ENCODE data around the gene RASGRP4.

RASGRP4 gene

DNA sequence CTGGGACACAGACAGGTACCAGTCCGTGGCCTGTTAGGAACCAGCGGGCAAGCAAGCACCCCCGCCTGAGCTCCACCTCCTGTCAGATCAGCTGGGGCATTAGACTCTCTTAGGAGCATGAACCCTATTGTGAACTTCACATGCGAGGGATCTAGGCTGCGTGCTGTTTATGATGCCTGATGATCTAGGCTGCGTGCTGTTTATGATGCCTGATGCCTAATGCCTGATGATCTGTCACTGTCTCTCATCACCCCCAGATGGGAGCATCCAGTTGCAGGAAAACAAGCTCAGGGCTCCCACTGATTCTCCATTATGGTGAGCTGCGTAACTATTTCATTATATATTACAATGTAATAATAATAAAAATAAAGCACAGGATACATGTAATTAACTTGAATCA lies 3.6 kb downstream of the RASGRP4 start:
- CTCF ChIA-PET, result interaction anchor here (1.0 to 1.1 kb wide), 2 partner anchors 57 to 67 kb away, joined by 3 to 5 read pairs; no protein-coding TSS in a partner anchor

DNA sequence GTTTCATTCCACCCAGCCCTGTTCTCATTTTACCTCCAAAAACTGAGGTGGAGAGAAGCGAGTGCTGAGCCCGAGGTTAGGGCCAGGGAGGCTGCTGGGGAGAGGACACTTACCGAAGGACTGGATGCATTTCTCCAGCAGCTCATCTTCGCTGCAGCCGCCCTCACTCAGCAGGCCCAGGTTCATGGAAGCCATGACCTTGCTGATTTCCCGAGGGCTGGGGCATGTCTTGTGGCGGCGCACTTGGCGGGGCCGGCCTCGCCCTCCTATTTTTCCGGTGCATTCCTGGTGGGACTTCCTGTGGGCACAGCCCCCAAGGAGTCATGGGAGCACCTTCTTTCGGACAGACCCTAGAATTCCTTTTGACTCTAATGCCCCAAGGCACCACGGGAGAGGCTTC lies 4.2 kb downstream of the RASGRP4 start:
- Histone ChIP-seq H3K4me3 (ENCODE audit: low read depth, low read length) (no peak overlapping the region), H3K9me3 (ENCODE audit: control insufficient read depth, insufficient read depth, low read depth, low read length) (no peaks in the 10 kb centered on the region), H3K27ac (ENCODE audit: extremely low read depth, low read depth, low read length) (no peak overlapping the region), H3K36me3 (ENCODE audit: control insufficient read depth in 2 of 2, insufficient read depth in 1 of 2, low read length in 2 of 2) (no peaks in the 10 kb centered on the region), H3K4me1 (ENCODE audit: control insufficient read depth, insufficient read depth, low read length) (peaks cover 11% of the 10 kb centered on the region)
- TF ChIP-seq ZNF549 (tag by site-specific recombination; IDR thresholded peaks at IDR 0.05), result no peak
- TF ChIP-seq ZNF48 (tag by site-specific recombination; IDR thresholded peaks at IDR 0.05), result no peak
- TF ChIP-seq ZNF311 (tag by site-specific recombination; IDR thresholded peaks at IDR 0.05; ENCODE audit: borderline replicate concordance), result no peak
- TF ChIP-seq GLI4 (tag by site-specific recombination; IDR thresholded peaks at IDR 0.05), result no peak
- TF ChIP-seq ZNF19 (tag by site-specific recombination; IDR thresholded peaks at IDR 0.05; ENCODE audit: low read depth), result no peak
- TF ChIP-seq, protein P1, sequence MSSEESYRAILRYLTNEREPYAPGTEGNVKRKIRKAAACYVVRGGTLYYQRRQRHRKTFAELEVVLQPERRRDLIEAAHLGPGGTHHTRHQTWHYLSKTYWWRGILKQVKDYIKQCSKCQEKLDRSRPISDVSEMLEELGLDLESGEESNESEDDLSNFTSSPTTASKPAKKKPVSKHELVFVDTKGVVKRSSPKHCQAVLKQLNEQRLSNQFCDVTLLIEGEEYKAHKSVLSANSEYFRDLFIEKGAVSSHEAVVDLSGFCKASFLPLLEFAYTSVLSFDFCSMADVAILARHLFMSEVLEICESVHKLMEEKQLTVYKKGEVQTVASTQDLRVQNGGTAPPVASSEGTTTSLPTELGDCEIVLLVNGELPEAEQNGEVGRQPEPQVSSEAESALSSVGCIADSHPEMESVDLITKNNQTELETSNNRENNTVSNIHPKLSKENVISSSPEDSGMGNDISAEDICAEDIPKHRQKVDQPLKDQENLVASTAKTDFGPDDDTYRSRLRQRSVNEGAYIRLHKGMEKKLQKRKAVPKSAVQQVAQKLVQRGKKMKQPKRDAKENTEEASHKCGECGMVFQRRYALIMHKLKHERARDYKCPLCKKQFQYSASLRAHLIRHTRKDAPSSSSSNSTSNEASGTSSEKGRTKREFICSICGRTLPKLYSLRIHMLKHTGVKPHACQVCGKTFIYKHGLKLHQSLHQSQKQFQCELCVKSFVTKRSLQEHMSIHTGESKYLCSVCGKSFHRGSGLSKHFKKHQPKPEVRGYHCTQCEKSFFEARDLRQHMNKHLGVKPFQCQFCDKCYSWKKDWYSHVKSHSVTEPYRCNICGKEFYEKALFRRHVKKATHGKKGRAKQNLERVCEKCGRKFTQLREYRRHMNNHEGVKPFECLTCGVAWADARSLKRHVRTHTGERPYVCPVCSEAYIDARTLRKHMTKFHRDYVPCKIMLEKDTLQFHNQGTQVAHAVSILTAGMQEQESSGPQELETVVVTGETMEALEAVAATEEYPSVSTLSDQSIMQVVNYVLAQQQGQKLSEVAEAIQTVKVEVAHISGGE (tag by site-specific recombination; conservative IDR thresholded peaks at IDR 0.05; ENCODE audit: low read depth), result no peak
- TF ChIP-seq, protein P2, sequence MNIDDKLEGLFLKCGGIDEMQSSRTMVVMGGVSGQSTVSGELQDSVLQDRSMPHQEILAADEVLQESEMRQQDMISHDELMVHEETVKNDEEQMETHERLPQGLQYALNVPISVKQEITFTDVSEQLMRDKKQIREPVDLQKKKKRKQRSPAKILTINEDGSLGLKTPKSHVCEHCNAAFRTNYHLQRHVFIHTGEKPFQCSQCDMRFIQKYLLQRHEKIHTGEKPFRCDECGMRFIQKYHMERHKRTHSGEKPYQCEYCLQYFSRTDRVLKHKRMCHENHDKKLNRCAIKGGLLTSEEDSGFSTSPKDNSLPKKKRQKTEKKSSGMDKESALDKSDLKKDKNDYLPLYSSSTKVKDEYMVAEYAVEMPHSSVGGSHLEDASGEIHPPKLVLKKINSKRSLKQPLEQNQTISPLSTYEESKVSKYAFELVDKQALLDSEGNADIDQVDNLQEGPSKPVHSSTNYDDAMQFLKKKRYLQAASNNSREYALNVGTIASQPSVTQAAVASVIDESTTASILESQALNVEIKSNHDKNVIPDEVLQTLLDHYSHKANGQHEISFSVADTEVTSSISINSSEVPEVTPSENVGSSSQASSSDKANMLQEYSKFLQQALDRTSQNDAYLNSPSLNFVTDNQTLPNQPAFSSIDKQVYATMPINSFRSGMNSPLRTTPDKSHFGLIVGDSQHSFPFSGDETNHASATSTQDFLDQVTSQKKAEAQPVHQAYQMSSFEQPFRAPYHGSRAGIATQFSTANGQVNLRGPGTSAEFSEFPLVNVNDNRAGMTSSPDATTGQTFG (tag by site-specific recombination; IDR thresholded peaks at IDR 0.05; ENCODE audit: borderline replicate concordance), result no peak
- TF ChIP-seq, protein P3, sequence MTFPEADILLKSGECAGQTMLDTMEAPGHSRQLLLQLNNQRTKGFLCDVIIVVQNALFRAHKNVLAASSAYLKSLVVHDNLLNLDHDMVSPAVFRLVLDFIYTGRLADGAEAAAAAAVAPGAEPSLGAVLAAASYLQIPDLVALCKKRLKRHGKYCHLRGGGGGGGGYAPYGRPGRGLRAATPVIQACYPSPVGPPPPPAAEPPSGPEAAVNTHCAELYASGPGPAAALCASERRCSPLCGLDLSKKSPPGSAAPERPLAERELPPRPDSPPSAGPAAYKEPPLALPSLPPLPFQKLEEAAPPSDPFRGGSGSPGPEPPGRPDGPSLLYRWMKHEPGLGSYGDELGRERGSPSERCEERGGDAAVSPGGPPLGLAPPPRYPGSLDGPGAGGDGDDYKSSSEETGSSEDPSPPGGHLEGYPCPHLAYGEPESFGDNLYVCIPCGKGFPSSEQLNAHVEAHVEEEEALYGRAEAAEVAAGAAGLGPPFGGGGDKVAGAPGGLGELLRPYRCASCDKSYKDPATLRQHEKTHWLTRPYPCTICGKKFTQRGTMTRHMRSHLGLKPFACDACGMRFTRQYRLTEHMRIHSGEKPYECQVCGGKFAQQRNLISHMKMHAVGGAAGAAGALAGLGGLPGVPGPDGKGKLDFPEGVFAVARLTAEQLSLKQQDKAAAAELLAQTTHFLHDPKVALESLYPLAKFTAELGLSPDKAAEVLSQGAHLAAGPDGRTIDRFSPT (tag by site-specific recombination; IDR thresholded peaks at IDR 0.05), result no peak
- TF ChIP-seq, protein P4, sequence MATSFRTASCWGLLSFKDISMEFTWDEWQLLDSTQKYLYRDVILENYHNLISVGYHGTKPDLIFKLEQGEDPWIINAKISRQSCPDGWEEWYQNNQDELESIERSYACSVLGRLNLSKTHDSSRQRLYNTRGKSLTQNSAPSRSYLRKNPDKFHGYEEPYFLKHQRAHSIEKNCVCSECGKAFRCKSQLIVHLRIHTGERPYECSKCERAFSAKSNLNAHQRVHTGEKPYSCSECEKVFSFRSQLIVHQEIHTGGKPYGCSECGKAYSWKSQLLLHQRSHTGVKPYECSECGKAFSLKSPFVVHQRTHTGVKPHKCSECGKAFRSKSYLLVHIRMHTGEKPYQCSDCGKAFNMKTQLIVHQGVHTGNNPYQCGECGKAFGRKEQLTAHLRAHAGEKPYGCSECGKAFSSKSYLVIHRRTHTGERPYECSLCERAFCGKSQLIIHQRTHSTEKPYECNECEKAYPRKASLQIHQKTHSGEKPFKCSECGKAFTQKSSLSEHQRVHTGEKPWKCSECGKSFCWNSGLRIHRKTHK (tag by site-specific recombination; IDR thresholded peaks at IDR 0.05), result no peak
- POLR2A ChIA-PET, result no interaction called here
- CTCF ChIA-PET, result interaction anchor here (1.0 to 1.9 kb wide), 3 partner anchors 19 to 68 kb away, joined by 3 to 9 read pairs (median 5); partner anchors contain the start of gene FAM98C

More for the DNA sequence above, 3.6 kb downstream of the RASGRP4 start:
- Histone ChIP-seq H3K4me3 (ENCODE audit: low read depth, low read length) (no peak overlapping the region), H3K36me3 (ENCODE audit: control insufficient read depth in 2 of 2, insufficient read depth in 1 of 2, low read length in 2 of 2) (no peaks in the 10 kb centered on the region), H3K4me1 (ENCODE audit: control insufficient read depth, insufficient read depth, low read length) (peaks cover 9% of the 10 kb centered on the region), H3K27ac (ENCODE audit: extremely low read depth, low read depth, low read length) (no peak overlapping the region), H3K9me3 (ENCODE audit: control insufficient read depth, insufficient read depth, low read depth, low read length) (no peaks in the 10 kb centered on the region)
- peak; percentile 56; the same call in 1 of the 2 replicates for TF ChIP-seq ZIC2 (tag by site-specific recombination; IDR thresholded peaks at IDR 0.05)
- TF ChIP-seq ZNF248 (tag by site-specific recombination; IDR thresholded peaks at IDR 0.05), result no peak
- TF ChIP-seq ZBTB17 (tag by site-specific recombination; IDR thresholded peaks at IDR 0.05), result peak; percentile 99
- POLR2A ChIA-PET, result no interaction called here
